ENCODE results near the gene ZSCAN12. TPM values are rescaled to one million over a fixed set of nuclear protein-coding genes. Genes with fewer than 3 reads are reported as not detected.

Gene ZSCAN12
- total RNA-seq, 1 experiment from 2014 or later = 12.6 TPM

DNA sequence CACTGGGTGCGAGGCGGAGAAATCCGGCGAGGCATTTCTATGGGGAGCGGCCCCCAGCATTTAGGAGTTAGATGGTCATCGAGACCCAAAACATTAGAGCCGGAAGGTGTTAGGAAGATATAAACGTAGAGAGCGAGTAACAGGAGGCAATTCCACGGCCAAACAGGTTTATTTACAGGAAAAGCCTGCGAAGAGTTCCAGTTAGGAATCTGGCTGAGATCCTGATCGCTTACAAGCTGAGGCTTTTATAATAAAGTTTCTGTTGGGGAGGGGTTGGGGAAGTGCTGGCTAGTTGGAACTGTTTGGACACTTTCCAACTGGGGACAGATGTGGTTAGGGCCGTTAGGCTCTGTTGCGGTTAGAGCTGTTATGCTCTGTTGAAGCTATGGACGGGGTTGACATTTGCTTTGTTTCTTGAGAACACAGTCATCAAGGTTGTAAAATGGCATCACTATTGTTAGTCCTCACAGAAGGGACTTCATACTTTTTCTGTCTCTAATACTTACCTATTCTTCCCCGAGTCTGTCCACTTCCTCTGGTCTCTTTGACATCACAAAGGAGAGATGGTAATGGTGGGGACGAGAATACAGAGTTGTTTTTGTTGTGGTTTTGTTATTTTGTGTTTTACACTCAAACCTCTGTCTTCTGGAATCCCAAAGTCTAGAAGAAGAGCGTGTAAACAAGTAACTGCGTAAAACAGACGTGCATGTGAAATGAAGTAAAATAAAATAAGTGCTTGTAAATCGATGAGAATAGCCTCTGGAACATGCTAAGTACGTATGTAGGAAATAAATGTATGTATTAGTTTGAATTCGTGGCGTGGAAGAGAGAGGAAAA lies 63.0 kb downstream of the ZSCAN12 start:
- no peak overlapping the region for H3K23ac ChIP-seq (ENCODE audit: insufficient read length, low read depth, low read length)
- no peak overlapping the region for H3K56ac ChIP-seq (ENCODE audit: insufficient read length, low read depth, low read length)
- peaks cover 14% of the 10 kb centered on the region for H3K23me2 ChIP-seq (ENCODE audit: insufficient read length, low read depth, low read length, poor library complexity, severe bottlenecking)
- peak overlapping the region; percentile 87 for H3K4me2 ChIP-seq (ENCODE audit: insufficient read depth, insufficient read length, low read length)
- no peak overlapping the region for H4K5ac ChIP-seq (ENCODE audit: insufficient read length, low read depth, low read length)
- H3K79me1 ChIP-seq (ENCODE audit: insufficient read depth, low read depth, low read length, poor library complexity, severe bottlenecking) = no peaks in the 10 kb centered on the region
- no peaks in the 10 kb centered on the region for H4K20me1 ChIP-seq (ENCODE audit: control insufficient read depth, insufficient read depth, insufficient read length)
- H3K9me3 ChIP-seq (ENCODE audit: control insufficient read depth, low read depth, low read length) = no peaks in the 10 kb centered on the region
- no peak overlapping the region for H3K4me3 Mint-ChIP-seq
- TF ChIP-seq, protein P1, sequence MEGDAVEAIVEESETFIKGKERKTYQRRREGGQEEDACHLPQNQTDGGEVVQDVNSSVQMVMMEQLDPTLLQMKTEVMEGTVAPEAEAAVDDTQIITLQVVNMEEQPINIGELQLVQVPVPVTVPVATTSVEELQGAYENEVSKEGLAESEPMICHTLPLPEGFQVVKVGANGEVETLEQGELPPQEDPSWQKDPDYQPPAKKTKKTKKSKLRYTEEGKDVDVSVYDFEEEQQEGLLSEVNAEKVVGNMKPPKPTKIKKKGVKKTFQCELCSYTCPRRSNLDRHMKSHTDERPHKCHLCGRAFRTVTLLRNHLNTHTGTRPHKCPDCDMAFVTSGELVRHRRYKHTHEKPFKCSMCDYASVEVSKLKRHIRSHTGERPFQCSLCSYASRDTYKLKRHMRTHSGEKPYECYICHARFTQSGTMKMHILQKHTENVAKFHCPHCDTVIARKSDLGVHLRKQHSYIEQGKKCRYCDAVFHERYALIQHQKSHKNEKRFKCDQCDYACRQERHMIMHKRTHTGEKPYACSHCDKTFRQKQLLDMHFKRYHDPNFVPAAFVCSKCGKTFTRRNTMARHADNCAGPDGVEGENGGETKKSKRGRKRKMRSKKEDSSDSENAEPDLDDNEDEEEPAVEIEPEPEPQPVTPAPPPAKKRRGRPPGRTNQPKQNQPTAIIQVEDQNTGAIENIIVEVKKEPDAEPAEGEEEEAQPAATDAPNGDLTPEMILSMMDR (conservative IDR thresholded peaks at IDR 0.05) = no peak
- peaks cover 9 to 11% of the 10 kb centered on the region in 2 experiments; a peak in 3 of 4 replicates for H3K4me1 Mint-ChIP-seq
- H2BK15ac ChIP-seq (ENCODE audit: low read depth, low read length) = no peak overlapping the region
- H3K27ac Mint-ChIP-seq = no peak overlapping the region
- 0 out of 2 replicates have a peak, but pooled peaks cover 1% of the 10 kb centered on the region for H3K27me3 Mint-ChIP-seq (ENCODE audit: low read depth)
- H2BK12ac ChIP-seq (ENCODE audit: insufficient read length, low read depth, low read length) = no peak overlapping the region
- H3T11ph ChIP-seq (ENCODE audit: low read length) = peak overlapping the region; percentile 80
- no peaks in the 10 kb centered on the region for H3K27me3 ChIP-seq (ENCODE audit: insufficient read depth, low read length)
- H4K91ac ChIP-seq (ENCODE audit: insufficient read length, low read depth, low read length) = no peak overlapping the region
- H3K27ac ChIP-seq (ENCODE audit: insufficient read length, low read depth, low read length) = peak overlapping the region; percentile 91
- 100% methylated on average over 4 of the region's 24 CpGs for WGBS (ENCODE audit: extremely low coverage, insufficient read length, low lambda C conversion rate)
- H2BK20ac ChIP-seq (ENCODE audit: low read depth, low read length, poor library complexity, severe bottlenecking) = no peak overlapping the region
- peak overlapping the region; percentile 97 for H3K14ac ChIP-seq (ENCODE audit: insufficient read depth, low read length)
- no peak overlapping the region for H2BK5ac ChIP-seq (ENCODE audit: insufficient read length, low read length)
- no peak overlapping the region for H2BK120ac ChIP-seq (ENCODE audit: low read depth, low read length, poor library complexity, severe bottlenecking)
- no peak overlapping the region for H2AFZ ChIP-seq (ENCODE audit: low read length)
- no peak overlapping the region for H4K8ac ChIP-seq (replicated peaks; ENCODE audit: insufficient read length, low read depth, low read length)
- peak overlapping the region; percentile 8; the same call in 1 of the 2 replicates for H3K4ac ChIP-seq (ENCODE audit: low read depth, low read length)
- H3K9me3 Mint-ChIP-seq = no peaks in the 10 kb centered on the region
- H3K36me3 Mint-ChIP-seq (ENCODE audit: insufficient read depth in 1 of 3, low read depth in 3 of 3) = no peaks in the 10 kb centered on the region
- H3K9ac ChIP-seq (ENCODE audit: extremely low read depth, insufficient read length, low read length) = peak overlapping the region; percentile 91
- H3K79me2 ChIP-seq (ENCODE audit: insufficient read depth, low read length) = no peaks in the 10 kb centered on the region
- no peak for DNase-seq
- H3K4me1 ChIP-seq (ENCODE audit: insufficient read depth, low read length) = no peaks in the 10 kb centered on the region
- peak overlapping the region; percentile 86 for H3K18ac ChIP-seq (ENCODE audit: insufficient read length, low read depth, low read length)
- no peak overlapping the region for H2AK5ac ChIP-seq (ENCODE audit: insufficient read length, low read length)

Data from H9 (cell line).